ENCODE results near the gene LRRN1.

The LRRN1 gene

DNA sequence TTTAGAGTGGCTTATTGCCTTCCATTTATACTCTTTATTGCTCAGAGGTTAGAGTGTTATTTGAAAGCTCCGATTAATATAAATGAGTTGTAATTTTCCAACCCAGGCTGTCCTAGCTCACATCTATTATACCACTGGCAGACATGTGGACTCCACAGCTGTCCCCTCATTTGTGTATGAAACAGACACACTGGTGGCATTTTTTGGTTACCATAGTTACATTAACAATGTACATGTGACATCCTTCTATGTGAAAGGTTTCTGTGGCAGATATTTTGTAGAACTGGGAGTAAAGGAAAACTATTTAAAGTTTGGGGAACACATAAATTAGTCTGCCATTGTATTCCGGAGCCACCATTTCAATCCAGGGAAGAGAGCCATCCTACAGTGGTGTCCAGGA, 5.3 kb downstream of the LRRN1 start:
- TF ChIP-seq, protein P1, sequence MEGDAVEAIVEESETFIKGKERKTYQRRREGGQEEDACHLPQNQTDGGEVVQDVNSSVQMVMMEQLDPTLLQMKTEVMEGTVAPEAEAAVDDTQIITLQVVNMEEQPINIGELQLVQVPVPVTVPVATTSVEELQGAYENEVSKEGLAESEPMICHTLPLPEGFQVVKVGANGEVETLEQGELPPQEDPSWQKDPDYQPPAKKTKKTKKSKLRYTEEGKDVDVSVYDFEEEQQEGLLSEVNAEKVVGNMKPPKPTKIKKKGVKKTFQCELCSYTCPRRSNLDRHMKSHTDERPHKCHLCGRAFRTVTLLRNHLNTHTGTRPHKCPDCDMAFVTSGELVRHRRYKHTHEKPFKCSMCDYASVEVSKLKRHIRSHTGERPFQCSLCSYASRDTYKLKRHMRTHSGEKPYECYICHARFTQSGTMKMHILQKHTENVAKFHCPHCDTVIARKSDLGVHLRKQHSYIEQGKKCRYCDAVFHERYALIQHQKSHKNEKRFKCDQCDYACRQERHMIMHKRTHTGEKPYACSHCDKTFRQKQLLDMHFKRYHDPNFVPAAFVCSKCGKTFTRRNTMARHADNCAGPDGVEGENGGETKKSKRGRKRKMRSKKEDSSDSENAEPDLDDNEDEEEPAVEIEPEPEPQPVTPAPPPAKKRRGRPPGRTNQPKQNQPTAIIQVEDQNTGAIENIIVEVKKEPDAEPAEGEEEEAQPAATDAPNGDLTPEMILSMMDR (IDR thresholded peaks at IDR 0.05; ENCODE audit: insufficient read depth, missing control alignments) = no peak
- FAIRE-seq (no peak), DNase-seq (ENCODE audit: insufficient read length, low spot score) (no peak)

DNA sequence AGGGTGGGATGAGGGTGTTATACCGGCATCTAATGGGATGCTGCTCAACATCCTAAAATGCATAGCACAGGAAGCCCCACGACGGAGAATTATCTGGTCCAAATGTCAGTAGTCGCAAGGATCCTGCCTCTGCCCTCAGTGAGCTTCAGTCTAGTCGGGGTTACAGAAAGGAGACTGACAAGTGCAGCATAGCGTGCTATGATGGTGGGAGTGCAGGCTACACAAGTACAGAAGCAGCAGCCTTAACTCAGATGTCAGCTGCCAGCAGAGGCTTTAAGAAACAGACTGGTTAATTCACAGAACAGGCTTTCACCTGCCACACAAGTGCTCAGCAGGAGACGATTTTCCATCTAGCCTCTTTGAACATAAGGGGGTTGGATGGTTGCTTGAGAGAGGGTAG, 6.9 kb downstream of the LRRN1 start:
- FAIRE-seq (no peak), DNase-seq (ENCODE audit: insufficient read length, low spot score) (no peak)
- TF ChIP-seq, protein P1 (IDR thresholded peaks at IDR 0.05; ENCODE audit: insufficient read depth, missing control alignments) = no peak

- FAIRE-seq = no peak
- no peak for DNase-seq (ENCODE audit: insufficient read length, low spot score)
- TF ChIP-seq, protein P1 (IDR thresholded peaks at IDR 0.05; ENCODE audit: insufficient read depth, missing control alignments) = no peak
These were observed 7.6 kb downstream of the LRRN1 start for GRCh38 chr3:3806856-3807255.

GRCh38 chr3:3813013-3813412, 13.8 kb downstream of the LRRN1 start:
- DNase-seq (ENCODE audit: insufficient read length, low spot score) (no peak), FAIRE-seq (no peak)
- TF ChIP-seq, protein P1 (IDR thresholded peaks at IDR 0.05; ENCODE audit: insufficient read depth, missing control alignments) = no peak

GRCh38 chr3:3815206-3815605, 16.0 kb downstream of the LRRN1 start:
- no peak for DNase-seq (ENCODE audit: insufficient read length, low spot score)

GRCh38 chr3:3816034-3816433, 16.8 kb downstream of the LRRN1 start:
- DNase-seq (ENCODE audit: insufficient read length, low spot score) (no peak), FAIRE-seq (no peak)
- TF ChIP-seq, protein P1 (IDR thresholded peaks at IDR 0.05; ENCODE audit: insufficient read depth, missing control alignments) = no peak

More at GRCh38 chr3:3815206-3815605, 16.0 kb downstream of the LRRN1 start:
- TF ChIP-seq, protein P1 (IDR thresholded peaks at IDR 0.05; ENCODE audit: insufficient read depth, missing control alignments) = no peak
- no peak for FAIRE-seq

- TF ChIP-seq, protein P1 (IDR thresholded peaks at IDR 0.05; ENCODE audit: insufficient read depth, missing control alignments) = no peak
- DNase-seq (ENCODE audit: insufficient read length, low spot score) = no peak
- FAIRE-seq = no peak
These were observed 18.6 kb downstream of the LRRN1 start for GRCh38 chr3:3817865-3818264.
